H9 (cell line): ENCODE data around the gene MYOM1. TPM values are rescaled to one million over a fixed set of nuclear protein-coding genes. Genes with fewer than 3 reads are reported as not detected.

ENCODE experiments used
- DNase-seq: peaks from one replicate; pipeline ENCODE4 v3.0.0-alpha.2; 2017
- H2AFZ ChIP-seq: one replicate; pipeline ENCODE4 v1.6.1; 2013; ENCODE audit warnings: mild to moderate bottlenecking, low read length, control low read depth, moderate library complexity
- H2AK5ac ChIP-seq: 2 replicates; pipeline ENCODE4 v1.6.1; 2013; ENCODE audit warnings: low read length, control low read depth, mixed read lengths; ENCODE audit not compliant: insufficient read length
- H2BK120ac ChIP-seq: one replicate; pipeline ENCODE4 v1.6.1; 2013; ENCODE audit warnings: low read depth, mild to moderate bottlenecking, low read length, control low read depth, inconsistent platforms; ENCODE audit not compliant: poor library complexity, severe bottlenecking
- H2BK12ac ChIP-seq: 2 replicates; pipeline ENCODE4 v1.6.1; 2013; ENCODE audit warnings: low read length, control low read depth, mixed read lengths, low read depth; ENCODE audit not compliant: insufficient read length
- H2BK15ac ChIP-seq: 2 replicates; pipeline ENCODE4 v1.6.1; 2013; ENCODE audit warnings: low read depth, low read length, control low read depth
- H2BK20ac ChIP-seq: one replicate; pipeline ENCODE4 v1.6.1; 2013; ENCODE audit warnings: low read depth, mild to moderate bottlenecking, low read length, control low read depth, inconsistent platforms; ENCODE audit not compliant: poor library complexity, severe bottlenecking
- H2BK5ac ChIP-seq: 2 replicates; pipeline ENCODE4 v1.6.1; 2013; ENCODE audit warnings: low read length, control low read depth, mixed read lengths; ENCODE audit not compliant: insufficient read length
- H3K14ac ChIP-seq: 2 replicates; pipeline ENCODE4 v1.6.1; 2013; ENCODE audit warnings: low read length, control low read depth; ENCODE audit not compliant: insufficient read depth
- H3K18ac ChIP-seq: 2 replicates; pipeline ENCODE4 v1.6.1; 2013; ENCODE audit warnings: low read depth, mild to moderate bottlenecking, mixed read lengths, low read length, control low read depth; ENCODE audit not compliant: insufficient read length
- H3K23ac ChIP-seq: 2 replicates; pipeline ENCODE4 v1.6.1; 2013; ENCODE audit warnings: low read length, control low read depth, mixed read lengths, low read depth; ENCODE audit not compliant: insufficient read length
- H3K23me2 ChIP-seq: 2 replicates; pipeline ENCODE4 v1.6.1; 2013; ENCODE audit warnings: low read depth, mild to moderate bottlenecking, mixed read lengths, low read length, control low read depth; ENCODE audit not compliant: insufficient read length, poor library complexity, severe bottlenecking
- H3K27ac ChIP-seq: 2 replicates; pipeline ENCODE4 v1.5.1; 2013; ENCODE audit warnings: low read length, control low read depth, mixed read lengths, low read depth; ENCODE audit not compliant: insufficient read length
- H3K27me3 ChIP-seq: 2 replicates; pipeline ENCODE4 v1.6.1; 2013; ENCODE audit warnings: low read length, control low read depth, inconsistent platforms; ENCODE audit not compliant: insufficient read depth
- H3K4ac ChIP-seq: 2 replicates; pipeline ENCODE4 v1.6.1; 2013; ENCODE audit warnings: low read depth, mild to moderate bottlenecking, control low read depth, inconsistent platforms, low read length, moderate library complexity
- H3K4me1 ChIP-seq: 2 replicates; pipeline ENCODE4 v1.6.1; 2013; ENCODE audit warnings: low read length, control low read depth, inconsistent platforms; ENCODE audit not compliant: insufficient read depth
- H3K4me2 ChIP-seq: 2 replicates; pipeline ENCODE4 v1.6.1; 2013; ENCODE audit warnings: low read length, control low read depth, mixed read lengths; ENCODE audit not compliant: insufficient read length, insufficient read depth
- H3K56ac ChIP-seq: 2 replicates; pipeline ENCODE4 v1.6.1; 2013; ENCODE audit warnings: low read depth, mild to moderate bottlenecking, mixed read lengths, low read length, control low read depth; ENCODE audit not compliant: insufficient read length
- H3K79me1 ChIP-seq: 2 replicates; pipeline ENCODE4 v1.6.1; 2013; ENCODE audit warnings: low read depth, mild to moderate bottlenecking, moderate library complexity, low read length, control low read depth, inconsistent platforms; ENCODE audit not compliant: insufficient read depth, poor library complexity, severe bottlenecking
- H3K79me2 ChIP-seq: 2 replicates; pipeline ENCODE4 v1.6.1; 2013; ENCODE audit warnings: low read length, control low read depth, inconsistent platforms; ENCODE audit not compliant: insufficient read depth
- H3K9ac ChIP-seq: 2 replicates; pipeline ENCODE4 v1.6.1; 2013; ENCODE audit warnings: low read length, control low read depth, mixed read lengths; ENCODE audit not compliant: insufficient read length; ENCODE audit errors: extremely low read depth
- H3K9me3 ChIP-seq: one replicate; pipeline ENCODE4 v1.6.1; 2013; ENCODE audit warnings: low read depth, low read length, inconsistent platforms; ENCODE audit not compliant: control insufficient read depth
- H3T11ph ChIP-seq: one replicate; pipeline ENCODE4 v1.6.1; 2013; ENCODE audit warnings: mild to moderate bottlenecking, low read length, control low read depth, inconsistent platforms
- H4K20me1 ChIP-seq: one replicate; pipeline ENCODE4 v1.6.1; 2013; ENCODE audit not compliant: control insufficient read depth, insufficient read length, insufficient read depth
- H4K5ac ChIP-seq: 2 replicates; pipeline ENCODE4 v1.6.1; 2013; ENCODE audit warnings: low read depth, mild to moderate bottlenecking, mixed read lengths, low read length, control low read depth; ENCODE audit not compliant: insufficient read length
- H4K8ac ChIP-seq: replicated peaks from 2 replicates; pipeline ENCODE4 v1.6.1; 2013; ENCODE audit warnings: low read length, control low read depth, mixed read lengths, low read depth; ENCODE audit not compliant: insufficient read length
- H4K91ac ChIP-seq: 2 replicates; pipeline ENCODE4 v1.6.1; 2013; ENCODE audit warnings: low read depth, mild to moderate bottlenecking, moderate library complexity, mixed read lengths, low read length, control low read depth; ENCODE audit not compliant: insufficient read length
- H3K27ac Mint-ChIP-seq, 3 experiments: 2 replicates in 2 of 3; 3 replicates in 1 of 3; pipeline ENCODE4 v1.8.0; 2020 to 2021; ENCODE audit warnings: mixed read lengths in 3 of 3, mild to moderate bottlenecking in 1 of 3, moderate library complexity in 1 of 3
- H3K27me3 Mint-ChIP-seq: 2 replicates; pipeline ENCODE4 v1.8.0; 2021; ENCODE audit warnings: low read depth, mild to moderate bottlenecking, moderate library complexity, mixed read lengths
- H3K36me3 Mint-ChIP-seq, 3 experiments: 2 replicates in 2 of 3; 3 replicates in 1 of 3; pipeline ENCODE4 v1.8.0; 2020 to 2021; ENCODE audit warnings: low read depth in 3 of 3, mixed read lengths in 3 of 3; ENCODE audit not compliant: insufficient read depth in 1 of 3
- H3K4me1 Mint-ChIP-seq, 2 experiments: 2 replicates each; pipeline ENCODE4 v1.8.0; 2020; ENCODE audit warnings: mixed read lengths in 2 of 2
- H3K4me3 Mint-ChIP-seq, 2 experiments: 2 replicates in 1 of 2; 3 replicates in 1 of 2; pipeline ENCODE4 v1.8.0; 2020 to 2021; ENCODE audit warnings: mild to moderate bottlenecking in 2 of 2, mixed read lengths in 2 of 2, moderate library complexity in 1 of 2
- H3K9me3 Mint-ChIP-seq, 2 experiments: 2 replicates in 1 of 2; 3 replicates in 1 of 2; pipeline ENCODE4 v1.8.0; 2020; ENCODE audit warnings: mild to moderate bottlenecking in 2 of 2, mixed read lengths in 2 of 2, moderate library complexity in 1 of 2
- CTCF ChIP-seq: fragments of 200-600 bp; sonication (generic); conservative IDR thresholded peaks from 3 replicates; pipeline ENCODE4 v1.8.0; 2021; ENCODE audit warnings: antibody characterized with exemption, mild to moderate bottlenecking
- WGBS: extraction: QIAGEN DNeasy Blood & Tissue Kit; methylation state at CpG from one replicate; pipeline ENCODE4 v1.1.7; 2013; ENCODE audit warnings: missing lambda C conversion rate, low lambda C conversion rate, mixed read lengths; ENCODE audit not compliant: insufficient read length; ENCODE audit errors: extremely low coverage; 5-methylcytosine and 5-hydroxymethylcytosine counted together
- total RNA-seq: library from RNA; stranded (reverse); gene quantifications from 2 replicates; pipeline ENCODE4 v1.2.1, GENCODE V29; 2021

MYOM1 gene
- total RNA-seq, 1 experiment from 2014 or later = 0.17 TPM

DNA sequence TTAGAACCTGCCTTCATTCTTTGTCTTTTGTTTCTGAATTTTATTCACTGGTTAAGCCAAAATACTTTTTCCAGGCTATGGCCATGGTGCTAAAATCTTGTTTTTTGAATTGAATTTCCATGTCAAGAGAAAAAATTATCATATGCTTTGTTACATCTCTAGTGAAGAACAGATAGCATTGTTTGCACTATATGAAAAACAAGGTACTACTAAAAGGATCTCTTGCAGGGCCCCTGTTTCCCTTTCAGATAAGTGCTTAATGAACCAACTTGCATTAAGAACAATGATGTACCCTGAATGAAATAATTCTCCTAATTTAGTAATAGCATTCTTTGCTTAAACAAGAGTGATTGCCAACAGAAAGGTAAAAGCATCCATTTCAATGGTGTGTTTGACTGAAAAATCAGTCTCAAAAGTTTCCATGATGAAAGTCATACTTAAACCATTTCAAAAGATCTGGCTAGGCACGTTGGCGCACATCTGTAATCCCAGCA lies 37.9 kb upstream of the MYOM1 start:
- Histone ChIP-seq H3K14ac (no peak overlapping the region), H2AFZ (no peak overlapping the region), H3K56ac (no peak overlapping the region), H3K23me2 (peaks cover under 1% of the 10 kb centered on the region), H2BK20ac (no peak overlapping the region), H4K20me1 (no peaks in the 10 kb centered on the region), H3K27me3 (no peaks in the 10 kb centered on the region), H2BK12ac (no peak overlapping the region), H3K79me1 (no peaks in the 10 kb centered on the region), H2BK15ac (no peak overlapping the region), H2AK5ac (no peak overlapping the region), H3K79me2 (peaks cover 2% of the 10 kb centered on the region), H3K4ac (no peak overlapping the region), H3K4me2 (no peak overlapping the region), H4K91ac (no peak overlapping the region), H2BK5ac (no peak overlapping the region), H3K4me1 (no peaks in the 10 kb centered on the region), H4K8ac (no peak overlapping the region), H3K18ac (no peak overlapping the region), H2BK120ac (no peak overlapping the region), H3K27ac (no peak overlapping the region), H4K5ac (no peak overlapping the region), H3T11ph (no peak overlapping the region), H3K9ac (no peak overlapping the region), H3K9me3 (no peaks in the 10 kb centered on the region), H3K23ac (no peak overlapping the region)
- Mint-ChIP-seq H3K4me1 (peaks cover 23 to 36% of the 10 kb centered on the region in 2 experiments), H3K27ac (peak overlapping the region in 2 of 3 experiments; percentile 1 to 69; a peak in 4 of 7 replicates), H3K9me3 (no peaks in the 10 kb centered on the region; a peak in 2 of 5 replicates), H3K27me3 (no peaks in the 10 kb centered on the region), H3K36me3 (peaks cover 34 to 50% (median 50%) of the 10 kb centered on the region in 3 experiments), H3K4me3 (no peak overlapping the region)
- no CpG with 5 or more reads among the region's 2 CpGs for WGBS
- no peak for TF ChIP-seq CTCF
- no peak for DNase-seq
